ENCODE data around the gene DOK6.
"Not testable (repeated sequence)": the region's sequence is repeated elsewhere in the genome, so short reads cannot be mapped to it uniquely, and the experiment has no call there.

Gene DOK6

DNA sequence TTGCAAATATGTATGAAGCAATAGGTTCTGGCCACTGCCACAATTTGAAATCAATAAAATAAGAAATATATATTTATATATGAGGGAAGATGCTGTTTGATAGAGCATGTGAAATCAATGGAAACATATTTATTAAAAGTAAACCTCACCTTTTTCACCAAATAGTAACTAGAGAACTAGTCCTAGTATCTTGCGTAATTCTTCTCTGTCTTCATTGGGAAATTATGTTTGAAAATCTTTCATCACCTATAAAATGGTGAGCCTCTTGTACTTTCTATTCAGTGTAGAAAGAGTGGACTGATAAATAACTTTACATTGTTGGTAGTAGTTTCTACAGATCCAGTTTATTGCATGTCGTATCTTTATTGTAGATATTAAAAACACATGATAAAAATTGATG, 444.0 kb downstream of the DOK6 start:
- no peaks in the 10 kb centered on the region for H3K27me3 ChIP-seq (replicated peaks)
- in situ Hi-C loops (cut with HindIII; ENCODE audit: low pct_ligation_motif_present, low sequenced_read_pairs) = no loop called here
- no peak overlapping the region for H3K27ac ChIP-seq
- no peak for DNase-seq
- no peaks in the 10 kb centered on the region for H3K36me3 ChIP-seq (replicated peaks)
- TF ChIP-seq, protein P1, sequence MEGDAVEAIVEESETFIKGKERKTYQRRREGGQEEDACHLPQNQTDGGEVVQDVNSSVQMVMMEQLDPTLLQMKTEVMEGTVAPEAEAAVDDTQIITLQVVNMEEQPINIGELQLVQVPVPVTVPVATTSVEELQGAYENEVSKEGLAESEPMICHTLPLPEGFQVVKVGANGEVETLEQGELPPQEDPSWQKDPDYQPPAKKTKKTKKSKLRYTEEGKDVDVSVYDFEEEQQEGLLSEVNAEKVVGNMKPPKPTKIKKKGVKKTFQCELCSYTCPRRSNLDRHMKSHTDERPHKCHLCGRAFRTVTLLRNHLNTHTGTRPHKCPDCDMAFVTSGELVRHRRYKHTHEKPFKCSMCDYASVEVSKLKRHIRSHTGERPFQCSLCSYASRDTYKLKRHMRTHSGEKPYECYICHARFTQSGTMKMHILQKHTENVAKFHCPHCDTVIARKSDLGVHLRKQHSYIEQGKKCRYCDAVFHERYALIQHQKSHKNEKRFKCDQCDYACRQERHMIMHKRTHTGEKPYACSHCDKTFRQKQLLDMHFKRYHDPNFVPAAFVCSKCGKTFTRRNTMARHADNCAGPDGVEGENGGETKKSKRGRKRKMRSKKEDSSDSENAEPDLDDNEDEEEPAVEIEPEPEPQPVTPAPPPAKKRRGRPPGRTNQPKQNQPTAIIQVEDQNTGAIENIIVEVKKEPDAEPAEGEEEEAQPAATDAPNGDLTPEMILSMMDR (IDR thresholded peaks at IDR 0.05; ENCODE audit: low read depth, low read length, missing control alignments) = no peak
- no peak overlapping the region for H3K4me3 ChIP-seq (ENCODE audit: low read depth, low read length)

DNA sequence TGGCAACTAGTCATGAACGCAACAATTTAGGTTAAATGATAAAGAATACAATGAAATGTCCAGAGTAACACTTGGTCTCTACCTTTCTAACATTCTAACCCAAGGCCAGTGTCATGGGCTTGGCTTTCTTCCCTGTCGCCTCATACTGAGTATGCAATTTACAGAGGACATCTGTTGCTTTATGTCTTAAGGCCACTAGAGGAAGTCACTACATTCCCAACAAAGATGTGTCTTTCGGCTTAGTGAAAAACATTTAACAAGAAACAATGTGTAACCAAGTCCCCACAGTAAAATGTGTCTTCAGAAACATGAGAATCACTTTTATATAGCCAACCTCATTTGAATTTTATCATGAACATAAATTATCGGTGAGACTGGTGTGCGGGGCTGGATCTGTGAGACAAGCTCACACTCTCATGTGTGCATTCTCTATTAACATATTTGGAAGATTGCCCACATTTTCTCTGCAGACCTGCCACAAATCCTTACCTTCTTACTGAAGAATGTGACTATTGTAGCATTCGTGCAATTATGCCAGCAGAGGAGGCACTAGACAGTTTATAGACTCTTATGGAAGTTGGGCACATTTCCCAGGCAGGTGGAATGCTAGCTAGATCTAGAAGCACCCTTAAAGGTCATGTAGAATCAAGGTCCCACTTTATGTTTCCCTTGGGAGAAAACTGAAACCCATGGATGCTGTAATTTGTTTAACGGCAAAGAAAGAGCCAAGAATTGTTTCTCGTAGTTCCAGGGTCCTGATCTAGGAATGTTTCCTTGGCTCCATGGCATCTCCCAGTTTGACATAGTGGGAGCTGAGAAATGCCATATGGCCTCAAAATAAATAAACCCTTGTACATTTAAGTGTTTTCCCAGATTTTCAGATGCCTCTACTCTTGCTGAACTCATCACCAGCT, 445.2 kb downstream of the DOK6 start:
- Histone ChIP-seq H3K27me3 (replicated peaks) (no peaks in the 10 kb centered on the region), H3K36me3 (replicated peaks) (no peaks in the 10 kb centered on the region), H3K4me3 (ENCODE audit: low read depth, low read length) (no peak overlapping the region), H3K27ac (no peak overlapping the region)
- TF ChIP-seq, protein P1 (IDR thresholded peaks at IDR 0.05; ENCODE audit: low read depth, low read length, missing control alignments) = no peak
- no peak for DNase-seq
- in situ Hi-C loops (cut with HindIII; ENCODE audit: low pct_ligation_motif_present, low sequenced_read_pairs) = no loop called here

DNA sequence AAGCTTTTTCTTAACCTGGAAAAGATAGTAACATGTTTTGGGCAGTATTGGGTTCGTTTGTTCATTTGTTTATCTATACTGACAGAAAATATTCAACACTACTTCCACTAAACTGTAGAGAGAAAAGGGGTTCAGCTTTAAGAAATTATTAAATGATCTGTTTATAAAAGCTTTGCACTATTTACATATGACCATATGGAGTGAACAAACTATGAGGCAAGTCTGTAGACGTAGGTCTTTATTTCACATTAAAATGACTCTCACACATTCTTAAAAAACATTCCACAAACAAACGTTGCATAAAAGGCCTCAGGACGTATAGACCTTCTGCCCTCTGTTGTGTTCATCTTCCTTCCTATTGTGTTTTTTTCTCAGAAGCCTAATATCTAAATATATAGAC, 452.4 kb downstream of the DOK6 start:
- no peak for DNase-seq
- no peak overlapping the region for H3K4me3 ChIP-seq (ENCODE audit: low read depth, low read length)
- in situ Hi-C loops (cut with HindIII; ENCODE audit: low pct_ligation_motif_present, low sequenced_read_pairs) = no loop called here
- no peaks in the 10 kb centered on the region for H3K36me3 ChIP-seq (replicated peaks)
- TF ChIP-seq, protein P1 (IDR thresholded peaks at IDR 0.05; ENCODE audit: low read depth, low read length, missing control alignments) = no peak
- no peaks in the 10 kb centered on the region for H3K27me3 ChIP-seq (replicated peaks)
- H3K27ac ChIP-seq = no peak overlapping the region

DNA sequence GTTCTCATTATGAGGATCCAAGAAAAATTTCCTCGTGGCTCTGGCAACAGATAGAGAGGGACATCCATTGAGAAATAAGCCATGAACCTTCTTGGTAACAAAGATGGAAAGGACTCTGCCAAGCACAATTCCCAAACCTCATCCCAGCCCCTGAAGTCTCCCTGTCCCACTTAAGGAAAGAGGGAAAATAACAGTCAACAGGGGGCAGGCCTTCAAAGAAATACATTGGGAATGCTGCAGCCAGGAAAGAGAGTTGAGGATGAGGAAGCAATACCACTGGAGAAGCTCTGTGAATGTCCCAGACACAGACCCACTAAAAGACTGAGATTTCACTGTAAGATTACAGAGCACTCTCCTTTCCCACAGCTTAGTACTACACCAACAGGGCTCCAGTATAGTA, 453.8 kb downstream of the DOK6 start:
- no peak for DNase-seq
- Histone ChIP-seq H3K27ac (no peak overlapping the region), H3K4me3 (ENCODE audit: low read depth, low read length) (no peak overlapping the region), H3K27me3 (replicated peaks) (no peaks in the 10 kb centered on the region), H3K36me3 (replicated peaks) (no peaks in the 10 kb centered on the region)
- in situ Hi-C loops (cut with HindIII; ENCODE audit: low pct_ligation_motif_present, low sequenced_read_pairs) = no loop called here
- TF ChIP-seq, protein P1 (IDR thresholded peaks at IDR 0.05; ENCODE audit: low read depth, low read length, missing control alignments) = no peak

DNA sequence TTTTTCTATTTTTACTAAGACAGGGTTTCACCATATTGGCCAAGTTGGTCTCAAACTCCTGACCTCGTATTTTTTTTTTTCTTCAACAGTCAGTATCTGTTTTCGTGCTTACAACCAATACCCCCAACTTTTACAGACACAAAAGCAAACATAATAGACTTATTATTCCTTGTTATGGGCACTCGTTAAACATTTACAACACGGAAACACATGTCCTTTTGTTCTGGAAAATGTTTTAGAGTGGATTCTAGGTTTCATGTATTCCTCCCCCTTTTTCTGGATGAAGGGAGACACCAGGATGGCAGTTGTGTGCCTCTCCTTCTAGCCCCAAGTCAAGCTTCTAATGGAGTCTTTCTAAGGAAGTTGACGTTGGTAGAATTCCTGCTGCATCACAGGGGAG, 458.2 kb downstream of the DOK6 start:
- Histone ChIP-seq H3K36me3 (replicated peaks) (no peaks in the 10 kb centered on the region), H3K27me3 (replicated peaks) (no peaks in the 10 kb centered on the region), H3K27ac (no peak overlapping the region), H3K4me3 (ENCODE audit: low read depth, low read length) (no peak overlapping the region)
- TF ChIP-seq, protein P1 (IDR thresholded peaks at IDR 0.05; ENCODE audit: low read depth, low read length, missing control alignments) = no peak
- in situ Hi-C loops (cut with HindIII; ENCODE audit: low pct_ligation_motif_present, low sequenced_read_pairs) = no loop called here
- no peak for DNase-seq

DNA sequence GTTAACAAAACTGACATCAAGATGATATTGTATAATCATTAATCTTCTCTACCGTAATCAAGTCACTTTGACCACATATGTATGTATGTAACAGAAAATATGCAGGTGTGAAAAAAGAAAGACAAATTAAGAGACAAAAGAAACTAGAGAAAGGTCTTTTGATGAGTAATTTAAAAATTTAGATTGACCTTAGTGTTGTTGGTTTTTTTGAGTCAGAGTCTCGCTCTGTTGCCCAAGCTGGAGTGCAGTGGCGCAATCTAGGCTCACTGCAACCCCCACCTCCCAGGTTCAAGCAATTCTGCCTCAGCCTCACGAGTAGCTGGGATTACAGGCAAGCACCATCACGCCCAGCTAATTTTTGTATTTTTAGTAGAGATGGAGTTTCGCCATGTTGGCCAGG, 464.1 kb downstream of the DOK6 start:
- H3K4me3 ChIP-seq (ENCODE audit: low read depth, low read length); in situ Hi-C loops (cut with HindIII; ENCODE audit: low pct_ligation_motif_present, low sequenced_read_pairs); H3K36me3 ChIP-seq (replicated peaks); H3K27ac ChIP-seq; DNase-seq; H3K27me3 ChIP-seq (replicated peaks): not testable (repeated sequence)

Data from brain microvascular endothelial cell (primary cell).